GF-D8 (cell line): Measurements from ENCODE around the gene LMF1.
"Not testable (repeated sequence)": the region's sequence is repeated elsewhere in the genome, so short reads cannot be mapped to it uniquely, and the experiment has no call there.

Experiments
- DNase-seq: peaks from one replicate; lab custom pipeline; 2025; lab: John Stamatoyannopoulos, UW

Gene LMF1

GRCh38 chr16:947922-948303, 22.9 kb downstream of the LMF1 start:
- not testable (repeated sequence) for DNase-seq

- DNase-seq, result no peak
Observed at GRCh38 chr16:947255-947921, 23.4 kb downstream of the LMF1 start.

GRCh38 chr16:946048-946395, 24.8 kb downstream of the LMF1 start:
- DNase-seq, result no peak

GRCh38 chr16:945271-946047, 25.3 kb downstream of the LMF1 start:
- DNase-seq, result no peak

GRCh38 chr16:943971-944370, 26.8 kb downstream of the LMF1 start:
- DNase-seq, result no peak

GRCh38 chr16:942436-943060, 28.2 kb downstream of the LMF1 start:
- DNase-seq, result no peak

GRCh38 chr16:939941-940340, 30.8 kb downstream of the LMF1 start:
- DNase-seq, result no peak

- DNase-seq, result no peak
Observed at GRCh38 chr16:939311-939710, 31.5 kb downstream of the LMF1 start.

- no peak for DNase-seq
Observed at GRCh38 chr16:938752-939151, 32.0 kb downstream of the LMF1 start.

GRCh38 chr16:938136-938535, 32.6 kb downstream of the LMF1 start:
- DNase-seq, result no peak

GRCh38 chr16:937723-938122, 33.1 kb downstream of the LMF1 start:
- DNase-seq, result no peak

- DNase-seq, result no peak
Observed at GRCh38 chr16:937311-937710, 33.5 kb downstream of the LMF1 start.

- no peak for DNase-seq
Observed at GRCh38 chr16:935684-936083, 35.1 kb downstream of the LMF1 start.

- no peak for DNase-seq
Observed at GRCh38 chr16:934178-934577, 36.6 kb downstream of the LMF1 start.

- DNase-seq, result no peak
Observed at GRCh38 chr16:933581-933980, 37.2 kb downstream of the LMF1 start.

GRCh38 chr16:932831-933330, 37.9 kb downstream of the LMF1 start:
- no peak for DNase-seq

GRCh38 chr16:931626-932500, 38.9 kb downstream of the LMF1 start:
- DNase-seq, result no peak

GRCh38 chr16:931171-931570, 39.6 kb downstream of the LMF1 start:
- DNase-seq, result no peak

- DNase-seq, result no peak
Observed at GRCh38 chr16:930511-930910, 40.3 kb downstream of the LMF1 start.

GRCh38 chr16:930076-930475, 40.7 kb downstream of the LMF1 start:
- no peak for DNase-seq

- no peak for DNase-seq
Observed at GRCh38 chr16:929227-930073, 41.3 kb downstream of the LMF1 start.
